ENCODE measurements around the gene HSD17B7. TPM values are rescaled to one million over a fixed set of nuclear protein-coding genes. Genes with fewer than 3 reads are reported as not detected.
"Not testable (repeated sequence)": the region's sequence is repeated elsewhere in the genome, so short reads cannot be mapped to it uniquely, and the experiment has no call there.

Gene HSD17B7, protein sequence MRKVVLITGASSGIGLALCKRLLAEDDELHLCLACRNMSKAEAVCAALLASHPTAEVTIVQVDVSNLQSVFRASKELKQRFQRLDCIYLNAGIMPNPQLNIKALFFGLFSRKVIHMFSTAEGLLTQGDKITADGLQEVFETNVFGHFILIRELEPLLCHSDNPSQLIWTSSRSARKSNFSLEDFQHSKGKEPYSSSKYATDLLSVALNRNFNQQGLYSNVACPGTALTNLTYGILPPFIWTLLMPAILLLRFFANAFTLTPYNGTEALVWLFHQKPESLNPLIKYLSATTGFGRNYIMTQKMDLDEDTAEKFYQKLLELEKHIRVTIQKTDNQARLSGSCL
- total RNA-seq (2011; cell fraction: chromatin; rRNA removed; ENCODE audit: low replicate concordance), result 157 and 257 TPM in 2 replicates
- 109 and 136 TPM in 2 replicates for total RNA-seq (2011; cell fraction: nucleolus; rRNA removed)
- total RNA-seq (2011; cell fraction: nucleoplasm; rRNA removed), result 148 and 149 TPM in 2 replicates
- total RNA-seq (2014; rRNA removed) (13.7 and 17.3 TPM in 2 replicates), total RNA-seq (2014; rRNA removed; fragmentation: Illumina TruSeq; extraction: Trizol) (22.4 and 24.2 TPM in 2 replicates), total RNA-seq (2015; rRNA removed; fragmentation: Illumina TruSeq; extraction: Trizol) (11.8 and 12.7 TPM in 2 replicates), total RNA-seq (2021) (16.1 and 19.1 TPM in 2 replicates), polyA plus RNA-seq (2011; rRNA removed) (48.7 and 64.4 TPM in 2 replicates), polyA plus RNA-seq (2014; fragmentation: Illumina TruSeq; extraction: Trizol) (20.6 and 21.3 TPM in 2 replicates), polyA plus RNA-seq (2014; fragmentation: Nextera tagmentation; extraction: Ambion mirVana) (10 to 100 TPM; 26.8 to 27.1 TPM), polyA plus RNA-seq (2014; rRNA removed) (14.7 and 17.4 TPM in 2 replicates), polyA minus RNA-seq (2011; rRNA and poly(A)+ RNA removed) (43.4 and 48.0 TPM in 2 replicates), Bru-seq, nascent RNA (percentile 75 among the genes with signal in this experiment), BruChase-seq, experiment 1, labeled RNA remaining after a 2-hour chase (percentile 71 among the genes with signal in this experiment), BruChase-seq, experiment 2, labeled RNA remaining after a 6-hour chase (percentile 76 among the genes with signal in this experiment)
- polyA plus RNA-seq (2011; cell fraction: cytosol; rRNA removed), result 25.3 and 49.2 TPM in 2 replicates
- polyA plus RNA-seq (2011; cell fraction: nucleus; rRNA removed), result 96.4 and 128 TPM in 2 replicates
- polyA plus RNA-seq (2012), result 26.9 and 27.3 TPM in 2 replicates
- polyA minus RNA-seq (2011; cell fraction: cytosol; rRNA and poly(A)+ RNA removed), result 23.9 and 29.6 TPM in 2 replicates
- 66.2 and 109 TPM in 2 replicates for polyA minus RNA-seq (2011; cell fraction: nucleus; rRNA and poly(A)+ RNA removed)
- long read RNA-seq, experiment 1, transcript HSD17B7-201 (9 exons, 1,190 nt), result major isoform, 39 of 43 reads
- long read RNA-seq, experiment 1, partial matches to known transcripts, result 1 of 43 reads
- long read RNA-seq, experiment 1, other reads (novel, unspliced or antisense), result 2 of 43 reads
- long read RNA-seq, experiment 2, transcript HSD17B7-201 (9 exons, 1,190 nt), result major isoform, 9 of 15 reads
- long read RNA-seq, experiment 2, partial matches to known transcripts, result 4 of 15 reads
- long read RNA-seq, experiment 2, other reads (novel, unspliced or antisense), result 2 of 15 reads
- long read RNA-seq, experiment 3, transcript HSD17B7-201 (9 exons, 1,190 nt), result major isoform, 10 of 10 reads
- long read RNA-seq, experiment 3, partial matches to known transcripts, result 0 of 10 reads
- long read RNA-seq, experiment 3, other reads (novel, unspliced or antisense), result 0 of 10 reads

DNA sequence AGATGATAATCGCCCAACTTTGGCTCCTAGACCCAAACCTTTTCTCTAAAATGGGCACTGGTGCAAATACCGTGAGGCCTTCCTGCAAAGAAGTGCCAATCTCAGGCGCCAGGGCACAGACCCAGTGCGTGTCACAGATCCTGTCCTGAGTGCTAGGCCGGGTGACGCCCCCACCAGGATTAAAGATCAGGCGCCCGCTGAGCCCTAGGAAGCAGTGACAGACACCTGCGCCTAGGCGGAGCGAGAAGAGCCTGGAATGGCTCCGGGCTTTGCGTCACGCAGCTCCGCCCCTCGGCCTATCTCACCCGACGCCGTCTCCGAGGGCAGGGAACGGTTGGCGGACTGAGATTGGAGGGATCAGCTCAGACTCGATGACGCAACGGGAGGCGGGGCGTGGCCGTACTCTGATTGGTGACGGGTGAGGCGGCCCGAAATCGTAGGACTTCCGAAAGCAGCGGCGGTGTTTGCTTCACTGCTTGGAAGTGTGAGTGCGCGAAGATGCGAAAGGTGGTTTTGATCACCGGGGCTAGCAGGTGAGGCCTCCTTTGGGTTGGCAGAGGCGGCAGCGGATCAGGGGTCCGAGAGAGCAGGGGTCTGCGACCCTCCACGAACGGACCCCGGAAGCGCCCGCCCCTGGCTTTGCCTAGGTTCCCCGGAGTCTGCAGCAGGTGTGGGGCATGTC is at the start of gene HSD17B7:
HSD17B7 (plus strand) TSS at position 400 of the 682 bp plus-strand sequence; CDS start at position 499, 99 bp downstream.
- H3K27me3 ChIP-seq (ENCODE audit: control insufficient read depth in 2 of 2, insufficient read depth in 2 of 2, low read length in 2 of 2); POLR2A ChIA-PET; H3K36me3 ChIP-seq (ENCODE audit: control insufficient read depth, insufficient read depth, low read length); intact Hi-C loops (cut with micrococcal nuclease); H3K79me2 ChIP-seq (ENCODE audit: control insufficient read depth, insufficient read depth, low read length); H3K4me1 ChIP-seq (replicated peaks in 1 of 2; ENCODE audit: control insufficient read depth in 2 of 2, insufficient read depth in 2 of 2, low read length in 2 of 2); CTCF ChIA-PET (ENCODE audit: low intra/inter-chr PET ratio); H4K20me1 ChIP-seq (replicated peaks; ENCODE audit: control insufficient read depth, insufficient read depth, low read length); H3K9me1 ChIP-seq (ENCODE audit: control insufficient read depth, insufficient read depth, low read length); BruUV-seq (replicated peaks); H3K9me3 ChIP-seq (replicated peaks; ENCODE audit: control insufficient read depth, insufficient read depth, low read depth, low read length); in situ Hi-C loops (cut with MboI); TF ChIP-seq JUND (tag; IDR thresholded peaks at IDR 0.05; ENCODE audit: borderline replicate concordance, low read depth, low read length): not testable (repeated sequence)
- peak within 1 kb of the TSS; percentile 98 for H2AFZ ChIP-seq (ENCODE audit: low read depth, low read length)
- H3K9ac ChIP-seq (ENCODE audit: insufficient read depth in 1 of 2, low read depth in 2 of 2, low read length in 2 of 2), result peak within 1 kb of the TSS; percentile 38 to 79
- H3K4me3 ChIP-seq, result peak within 1 kb of the TSS; percentile 44
- peak within 1 kb of the TSS; percentile 46; the same call in 1 of the 3 replicates for H3K27ac ChIP-seq (ENCODE audit: extremely low read depth, low read depth, low read length)
- ATAC-seq (peak; percentile 99), FAIRE-seq (peak; percentile 98), DNase-seq (ENCODE audit: extremely low read depth in 1 of 4, low spot score in 3 of 4) (peak; percentile 60 to 90 (median 65))
- WGBS (ENCODE audit: insufficient coverage, low coverage, missing lambda C conversion rate), result 7% methylated on average over 19 of the region's 49 CpGs
- H3K4me2 ChIP-seq (ENCODE audit: insufficient read depth, low read length), result peak within 1 kb of the TSS; percentile 80
- 0 out of 2 replicates have a peak, but pooled peaks have one; percentile 52 for TF ChIP-seq CTBP1 (IDR thresholded peaks at IDR 0.05; ENCODE audit: borderline replicate concordance)
- peak; percentile 66 for TF ChIP-seq POLR2G (IDR thresholded peaks at IDR 0.05; ENCODE audit: low read depth, low read length)
- TF ChIP-seq EP400 (IDR thresholded peaks at IDR 0.05), result peak; percentile 31; the same call in 1 of the 2 replicates
- peak; percentile 29 to 37; a peak in 1 of 4 replicates for TF ChIP-seq RCOR1 (IDR thresholded peaks at IDR 0.05; ENCODE audit: borderline replicate concordance in 1 of 2, low read depth in 2 of 2, low read length in 2 of 2)
- peak; percentile 89 for TF ChIP-seq CEBPB (tag; IDR thresholded peaks at IDR 0.05)
- TF ChIP-seq, protein P1, sequence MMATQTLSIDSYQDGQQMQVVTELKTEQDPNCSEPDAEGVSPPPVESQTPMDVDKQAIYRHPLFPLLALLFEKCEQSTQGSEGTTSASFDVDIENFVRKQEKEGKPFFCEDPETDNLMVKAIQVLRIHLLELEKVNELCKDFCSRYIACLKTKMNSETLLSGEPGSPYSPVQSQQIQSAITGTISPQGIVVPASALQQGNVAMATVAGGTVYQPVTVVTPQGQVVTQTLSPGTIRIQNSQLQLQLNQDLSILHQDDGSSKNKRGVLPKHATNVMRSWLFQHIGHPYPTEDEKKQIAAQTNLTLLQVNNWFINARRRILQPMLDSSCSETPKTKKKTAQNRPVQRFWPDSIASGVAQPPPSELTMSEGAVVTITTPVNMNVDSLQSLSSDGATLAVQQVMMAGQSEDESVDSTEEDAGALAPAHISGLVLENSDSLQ (IDR thresholded peaks at IDR 0.05), result peak; percentile 90
- peak; percentile 69 for TF ChIP-seq CREM (IDR thresholded peaks at IDR 0.05; ENCODE audit: low read depth)
- 0 out of 2 replicates have a peak, but pooled peaks have one; percentile 31 for TF ChIP-seq POLR2A (conservative IDR thresholded peaks at IDR 0.05)
- TF ChIP-seq CEBPG (CRISPR knock-in tag; IDR thresholded peaks at IDR 0.05), result peak; percentile 74
- peak; percentile 70 to 90; a peak in 3 of 4 replicates for TF ChIP-seq CEBPG (tag; conservative IDR thresholded peaks at IDR 0.05 in 1 of 2, IDR thresholded peaks at IDR 0.05 in 1 of 2)
- TF ChIP-seq PHF21A (IDR thresholded peaks at IDR 0.05; ENCODE audit: borderline replicate concordance, low read depth), result peak; percentile 51; the same call in 1 of the 2 replicates
- 0 out of 2 replicates have a peak, but pooled peaks have one; percentile 37 for TF ChIP-seq JUND (IDR thresholded peaks at IDR 0.05; ENCODE audit: borderline replicate concordance, low read depth, low read length)
- TF ChIP-seq RAD21 (CRISPR knock-in tag; conservative IDR thresholded peaks at IDR 0.05 in 1 of 2, IDR thresholded peaks at IDR 0.05 in 1 of 2), result peak in 1 of 2 experiments; percentile 18; a peak in 1 of 4 replicates

Data from K562 (cell line).